Upper lobe of left lung (tissue), 4 donors: Measurements from ENCODE around the gene FAM174A.

Experiments used
- POLR2AphosphoS5 ChIP-seq, 2 donors: sonication (generic); formaldehyde crosslinking; IDR thresholded peaks; one replicate each; pipeline ENCODE4 v1.5.1; 2017; ENCODE audit warnings: antibody characterized with exemption in 2 of 2
- TF ChIP-seq, protein P1 (sequence below), 6 experiments: fragments of 450-650 bp in 4 of 6; fragments of 200-600 bp in 2 of 6; sonication (generic) in 2 of 6; IDR thresholded peaks; one replicate each; pipeline ENCODE4 v1.5.1; 2016 to 2019; ENCODE audit warnings: antibody characterized with exemption in 6 of 6

- TF ChIP-seq, protein P1, sequence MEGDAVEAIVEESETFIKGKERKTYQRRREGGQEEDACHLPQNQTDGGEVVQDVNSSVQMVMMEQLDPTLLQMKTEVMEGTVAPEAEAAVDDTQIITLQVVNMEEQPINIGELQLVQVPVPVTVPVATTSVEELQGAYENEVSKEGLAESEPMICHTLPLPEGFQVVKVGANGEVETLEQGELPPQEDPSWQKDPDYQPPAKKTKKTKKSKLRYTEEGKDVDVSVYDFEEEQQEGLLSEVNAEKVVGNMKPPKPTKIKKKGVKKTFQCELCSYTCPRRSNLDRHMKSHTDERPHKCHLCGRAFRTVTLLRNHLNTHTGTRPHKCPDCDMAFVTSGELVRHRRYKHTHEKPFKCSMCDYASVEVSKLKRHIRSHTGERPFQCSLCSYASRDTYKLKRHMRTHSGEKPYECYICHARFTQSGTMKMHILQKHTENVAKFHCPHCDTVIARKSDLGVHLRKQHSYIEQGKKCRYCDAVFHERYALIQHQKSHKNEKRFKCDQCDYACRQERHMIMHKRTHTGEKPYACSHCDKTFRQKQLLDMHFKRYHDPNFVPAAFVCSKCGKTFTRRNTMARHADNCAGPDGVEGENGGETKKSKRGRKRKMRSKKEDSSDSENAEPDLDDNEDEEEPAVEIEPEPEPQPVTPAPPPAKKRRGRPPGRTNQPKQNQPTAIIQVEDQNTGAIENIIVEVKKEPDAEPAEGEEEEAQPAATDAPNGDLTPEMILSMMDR (IDR thresholded peaks at IDR 0.05) = no peak
- no peak for TF ChIP-seq POLR2AphosphoS5 (IDR thresholded peaks at IDR 0.05)
Measured at GRCh38 chr5:100519075-100519474, 16.1 kb upstream of the FAM174A start.
